ENCODE results near the gene TVP23A. TPM values are rescaled to one million over a fixed set of nuclear protein-coding genes. Genes with fewer than 3 reads are reported as not detected.
A peak's percentile ranks its signal among the peaks of the same experiment; 100 is the strongest.

The TVP23A gene
- total RNA-seq, 1 experiment from 2014 or later = not detected

DNA sequence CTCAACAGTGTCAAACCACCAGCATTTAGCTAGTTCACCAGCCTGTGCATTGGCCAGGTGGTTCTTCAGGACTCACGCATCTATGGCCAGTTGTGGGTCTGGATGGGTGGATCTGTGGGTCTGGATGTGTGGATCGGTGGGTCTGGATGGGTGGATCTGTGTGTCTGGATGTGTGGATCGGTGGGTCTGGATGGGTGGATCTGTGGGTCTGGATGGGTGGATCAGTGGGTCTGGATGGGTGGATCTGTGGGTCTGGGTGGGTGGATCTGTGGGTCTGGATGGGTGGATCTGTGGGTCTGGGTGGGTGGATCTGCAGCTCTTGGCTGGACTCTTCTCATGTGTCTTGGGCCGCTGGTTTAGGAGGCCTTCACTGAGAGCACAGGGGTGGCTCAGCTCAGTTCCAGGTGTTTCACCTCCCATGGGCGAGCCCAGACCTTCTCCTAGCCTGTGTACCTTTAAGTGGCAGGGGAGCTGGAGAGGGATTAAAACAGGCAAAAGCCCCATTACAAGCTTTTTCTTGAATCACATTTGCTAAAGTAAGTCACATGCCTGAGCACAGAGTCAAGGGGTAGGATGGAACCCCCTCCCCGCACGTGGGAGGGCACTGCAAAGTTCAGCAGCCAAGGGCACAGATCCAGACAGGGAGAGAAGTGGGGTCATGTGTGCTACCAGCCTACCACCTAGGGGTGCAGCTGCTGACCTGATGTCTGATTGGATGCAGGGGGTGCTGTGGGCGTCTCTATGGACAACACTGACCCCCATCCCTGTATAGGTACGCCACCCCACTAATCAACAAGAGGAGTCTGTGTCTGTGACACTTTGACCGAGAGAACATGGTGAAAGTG lies 78.4 kb downstream of the TVP23A start:
- Histone ChIP-seq H3K79me2 (ENCODE audit: low read length) (peaks cover 5% of the 10 kb centered on the region; the same call in 1 of the 2 replicates), H3K4me3 (ENCODE audit: low read length) (no peak overlapping the region), H3K9me3 (ENCODE audit: low read length) (no peaks in the 10 kb centered on the region), H3K27ac (ENCODE audit: low read length) (no peak overlapping the region), H3K27me3 (ENCODE audit: low read length) (no peaks in the 10 kb centered on the region), H3K4me2 (ENCODE audit: low read length) (no peak overlapping the region), H3K4me1 (ENCODE audit: insufficient read depth, low read length) (peaks cover 21% of the 10 kb centered on the region), H2AFZ (ENCODE audit: low read length) (no peak overlapping the region), H3K36me3 (ENCODE audit: low read depth, low read length) (no peaks in the 10 kb centered on the region), H3F3A (ENCODE audit: low read length, unreplicated experiment) (no peaks in the 10 kb centered on the region), H4K20me1 (ENCODE audit: low read length) (no peaks in the 10 kb centered on the region), H3K9ac (ENCODE audit: low read length) (no peak overlapping the region), H3K9me2 (replicated peaks; ENCODE audit: low read length) (no peaks in the 10 kb centered on the region)
- ChIA-PET CTCF (no interaction called here), POLR2A (ENCODE audit: unreplicated experiment) (no interaction called here)
- DNase-seq (no peak), ATAC-seq (no peak)
- no TSS peak for BruUV-seq (replicated peaks)
- TF ChIP-seq EZH2 (IDR thresholded peaks at IDR 0.05; ENCODE audit: low read length, unreplicated experiment) = no peak
- TF ChIP-seq, protein P1, sequence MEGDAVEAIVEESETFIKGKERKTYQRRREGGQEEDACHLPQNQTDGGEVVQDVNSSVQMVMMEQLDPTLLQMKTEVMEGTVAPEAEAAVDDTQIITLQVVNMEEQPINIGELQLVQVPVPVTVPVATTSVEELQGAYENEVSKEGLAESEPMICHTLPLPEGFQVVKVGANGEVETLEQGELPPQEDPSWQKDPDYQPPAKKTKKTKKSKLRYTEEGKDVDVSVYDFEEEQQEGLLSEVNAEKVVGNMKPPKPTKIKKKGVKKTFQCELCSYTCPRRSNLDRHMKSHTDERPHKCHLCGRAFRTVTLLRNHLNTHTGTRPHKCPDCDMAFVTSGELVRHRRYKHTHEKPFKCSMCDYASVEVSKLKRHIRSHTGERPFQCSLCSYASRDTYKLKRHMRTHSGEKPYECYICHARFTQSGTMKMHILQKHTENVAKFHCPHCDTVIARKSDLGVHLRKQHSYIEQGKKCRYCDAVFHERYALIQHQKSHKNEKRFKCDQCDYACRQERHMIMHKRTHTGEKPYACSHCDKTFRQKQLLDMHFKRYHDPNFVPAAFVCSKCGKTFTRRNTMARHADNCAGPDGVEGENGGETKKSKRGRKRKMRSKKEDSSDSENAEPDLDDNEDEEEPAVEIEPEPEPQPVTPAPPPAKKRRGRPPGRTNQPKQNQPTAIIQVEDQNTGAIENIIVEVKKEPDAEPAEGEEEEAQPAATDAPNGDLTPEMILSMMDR (conservative IDR thresholded peaks at IDR 0.05; ENCODE audit: low read depth, low read length) = no peak
- TF ChIP-seq EZH2phosphoT487 (IDR thresholded peaks at IDR 0.05; ENCODE audit: borderline replicate concordance, low read length) = no peak
- intact Hi-C loops (cut with micrococcal nuclease) = loop anchor here (5.0 kb wide), 3 partner anchors 177 to 423 kb away; partner anchors contain the start of genes CLEC16A and DEXI

DNA sequence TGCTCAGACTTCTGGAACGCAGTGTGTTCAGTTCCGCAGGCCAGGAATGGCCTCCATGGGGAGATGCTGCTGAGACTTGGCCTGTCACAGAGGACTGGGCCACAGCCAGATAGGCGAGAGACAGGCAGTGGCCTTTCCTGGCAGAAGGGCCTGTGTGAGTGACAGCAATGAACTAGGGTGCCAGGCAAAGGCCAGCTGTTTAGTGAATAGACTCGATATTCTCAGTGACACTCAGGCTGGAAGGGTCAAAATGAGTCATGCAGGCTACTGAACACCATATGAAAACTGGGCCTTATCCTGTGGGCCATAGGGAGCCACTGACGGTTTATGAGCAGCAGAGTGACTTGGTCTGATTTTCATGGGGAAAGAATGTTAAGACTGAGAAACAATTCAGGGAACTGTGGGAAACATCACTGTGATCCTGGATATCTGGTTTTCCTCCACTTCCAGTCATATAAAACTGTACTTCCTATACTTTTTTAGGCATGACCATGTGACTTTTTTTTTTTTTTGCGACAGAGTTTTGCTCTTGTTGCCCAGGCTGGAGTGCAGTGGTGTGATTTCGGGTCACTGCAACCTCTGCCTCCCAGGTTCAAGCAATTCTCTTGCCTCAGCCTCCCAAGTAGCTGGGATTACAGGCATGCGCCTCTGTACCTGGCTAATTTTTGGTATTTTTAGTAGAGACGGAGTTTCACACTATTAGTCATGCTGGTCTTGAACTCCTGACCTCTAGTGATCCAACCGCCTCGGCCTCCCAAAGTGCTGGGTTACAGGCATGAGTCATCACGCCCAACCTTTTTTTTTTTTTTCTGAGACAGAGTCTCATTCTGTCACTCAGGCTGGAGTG lies 80.1 kb downstream of the TVP23A start:
- peak overlapping the region; percentile 75 for H3K27ac ChIP-seq (ENCODE audit: low read length)
- no TSS peak for BruUV-seq (replicated peaks)
- no peaks in the 10 kb centered on the region for H3K36me3 ChIP-seq (ENCODE audit: low read depth, low read length)
- no peaks in the 10 kb centered on the region for H3K27me3 ChIP-seq (ENCODE audit: low read length)
- H3K9me2 ChIP-seq (replicated peaks; ENCODE audit: low read length) = no peaks in the 10 kb centered on the region
- no peaks in the 10 kb centered on the region for H3F3A ChIP-seq (ENCODE audit: low read length, unreplicated experiment)
- H3K4me2 ChIP-seq (ENCODE audit: low read length) = peak overlapping the region; percentile 41
- ATAC-seq = peak; percentile 37
- no peaks in the 10 kb centered on the region for H3K9me3 ChIP-seq (ENCODE audit: low read length)
- CTCF ChIA-PET = interaction anchor here (1.0 kb wide), 1 partner anchor 225 kb away, joined by 12 read pairs; no protein-coding TSS in a partner anchor
- H3K4me1 ChIP-seq (ENCODE audit: insufficient read depth, low read length) = peaks cover 17% of the 10 kb centered on the region
- no peak overlapping the region for H2AFZ ChIP-seq (ENCODE audit: low read length)
- no peak overlapping the region for H3K9ac ChIP-seq (ENCODE audit: low read length)
- H4K20me1 ChIP-seq (ENCODE audit: low read length) = no peaks in the 10 kb centered on the region
- DNase-seq = peak; percentile 77
- POLR2A ChIA-PET (ENCODE audit: unreplicated experiment) = no interaction called here
- H3K4me3 ChIP-seq (ENCODE audit: low read length) = no peak overlapping the region
- intact Hi-C loops (cut with micrococcal nuclease) = loop anchor here (5.0 kb wide), 2 partner anchors 179 to 421 kb away; no protein-coding TSS in a partner anchor
- H3K79me2 ChIP-seq (ENCODE audit: low read length) = no peaks in the 10 kb centered on the region
- TF ChIP-seq EZH2phosphoT487 (IDR thresholded peaks at IDR 0.05; ENCODE audit: borderline replicate concordance, low read length) (no peak), EZH2 (IDR thresholded peaks at IDR 0.05; ENCODE audit: low read length, unreplicated experiment) (no peak)
- TF ChIP-seq, protein P1 (conservative IDR thresholded peaks at IDR 0.05; ENCODE audit: low read depth, low read length) = no peak

Data from PC-3 (cell line).